PC-3 (cell line): ENCODE data around the gene MLLT11. TPM values are rescaled to one million over a fixed set of nuclear protein-coding genes. Genes with fewer than 3 reads are reported as not detected.

Experiments
- ATAC-seq: fragments of 200-7000 bp; cut with Tn5 transposase; 2 replicates; pipeline ENCODE4 v1.9.1; 2020; ENCODE audit warnings: mild to moderate bottlenecking, moderate library complexity
- BruUV-seq: library from RNA; stranded (reverse); fragments of 400-500 nt; replicated peaks from 2 replicates; lab custom pipeline; 2021; lab: Mats Ljungman, UMichigan
- CTCF ChIA-PET: fragments of 300-600 bp; sonication (Branson Sonifier 250); formaldehyde crosslinking; loops from one replicate; lab custom pipeline; 2022; ENCODE audit warnings: antibody characterized with exemption; lab: Charles Lee
- POLR2A ChIA-PET: fragments of 300-600 bp; sonication (Branson Sonifier 250); formaldehyde crosslinking; loops from one replicate; lab custom pipeline; 2022; ENCODE audit warnings: antibody characterized with exemption; ENCODE audit not compliant: unreplicated experiment; lab: Charles Lee
- DNase-seq: peaks from one replicate; pipeline ENCODE4 v3.0.0-alpha.2; 2015
- H2AFZ ChIP-seq: fragments of 300-600 bp; sonication (generic); 2 replicates; pipeline ENCODE4 v1.6.0; 2016; ENCODE audit warnings: antibody characterized with exemption, low read length
- H3F3A ChIP-seq: fragments of 300-600 bp; sonication (generic); one replicate; pipeline ENCODE4 v1.6.0; 2017; ENCODE audit warnings: antibody characterized with exemption, low read length, control low read depth, mild to moderate bottlenecking; ENCODE audit not compliant: unreplicated experiment
- H3K27ac ChIP-seq: fragments of 300-600 bp; sonication (generic); 2 replicates; pipeline ENCODE4 v1.5.1; 2016; ENCODE audit warnings: mild to moderate bottlenecking, low read length
- H3K27me3 ChIP-seq: fragments of 300-600 bp; sonication (generic); 2 replicates; pipeline ENCODE4 v1.6.1; 2016; ENCODE audit warnings: low read length, mixed read lengths
- H3K36me3 ChIP-seq: fragments of 300-600 bp; sonication (generic); 2 replicates; pipeline ENCODE4 v1.6.1; 2016; ENCODE audit warnings: low read depth, mixed run types, low read length, mixed read lengths
- H3K4me1 ChIP-seq: fragments of 300-600 bp; sonication (generic); 2 replicates; pipeline ENCODE4 v1.5.1; 2016; ENCODE audit warnings: low read length; ENCODE audit not compliant: insufficient read depth
- H3K4me2 ChIP-seq: fragments of 300-600 bp; sonication (generic); 2 replicates; pipeline ENCODE4 v1.6.0; 2016; ENCODE audit warnings: low read length
- H3K4me3 ChIP-seq: fragments of 300-600 bp; sonication (generic); 2 replicates; pipeline ENCODE4 v1.5.1; 2016; ENCODE audit warnings: mild to moderate bottlenecking, low read length, mixed read lengths
- H3K79me2 ChIP-seq: fragments of 300-600 bp; sonication (generic); 2 replicates; pipeline ENCODE4 v1.6.1; 2017; ENCODE audit warnings: low read length, mixed read lengths
- H3K9ac ChIP-seq: fragments of 300-600 bp; sonication (generic); 2 replicates; pipeline ENCODE4 v1.6.0; 2016; ENCODE audit warnings: mild to moderate bottlenecking, low read length
- H3K9me2 ChIP-seq: fragments of 300-600 bp; sonication (generic); replicated peaks from 2 replicates; pipeline ENCODE4 v1.6.1; 2016; ENCODE audit warnings: mixed run types, low read length, mixed read lengths
- H3K9me3 ChIP-seq: fragments of 300-600 bp; sonication (generic); 2 replicates; pipeline ENCODE4 v1.6.1; 2016; ENCODE audit warnings: low read length, mixed read lengths
- H4K20me1 ChIP-seq: fragments of 300-600 bp; sonication (generic); 2 replicates; pipeline ENCODE4 v1.6.1; 2016; ENCODE audit warnings: low read length, mixed read lengths
- EZH2 ChIP-seq: fragments of 300-600 bp; sonication (generic); IDR thresholded peaks from one replicate; pipeline ENCODE4 v1.6.1; 2017; ENCODE audit warnings: antibody characterized with exemption, mild to moderate bottlenecking, low read length; ENCODE audit not compliant: unreplicated experiment
- EZH2phosphoT487 ChIP-seq: fragments of 300-600 bp; sonication (generic); IDR thresholded peaks from 2 replicates; pipeline ENCODE4 v1.6.1; 2018; ENCODE audit warnings: mild to moderate bottlenecking, antibody characterized with exemption, low read length, borderline replicate concordance
- intact Hi-C: fragments of 100-400 bp; cut with micrococcal nuclease; formaldehyde crosslinking; loops from 2 replicates; pipeline ENCODE4 v1.9.0; 2023
- total RNA-seq: library from RNA; depleted of rRNA; stranded (reverse); fragments of >200 nt; gene quantifications from 2 replicates; pipeline ENCODE4 v1.2.3, GENCODE V29; 2014
- TF ChIP-seq, protein P1 (sequence below): fragments of 300-600 bp; sonication (generic); conservative IDR thresholded peaks from 2 replicates; pipeline ENCODE4 v1.5.1; 2017; ENCODE audit warnings: antibody characterized with exemption, low read depth, mild to moderate bottlenecking, low read length

Gene MLLT11
- total RNA-seq, 1 experiment from 2014 or later = 14.1 TPM

DNA sequence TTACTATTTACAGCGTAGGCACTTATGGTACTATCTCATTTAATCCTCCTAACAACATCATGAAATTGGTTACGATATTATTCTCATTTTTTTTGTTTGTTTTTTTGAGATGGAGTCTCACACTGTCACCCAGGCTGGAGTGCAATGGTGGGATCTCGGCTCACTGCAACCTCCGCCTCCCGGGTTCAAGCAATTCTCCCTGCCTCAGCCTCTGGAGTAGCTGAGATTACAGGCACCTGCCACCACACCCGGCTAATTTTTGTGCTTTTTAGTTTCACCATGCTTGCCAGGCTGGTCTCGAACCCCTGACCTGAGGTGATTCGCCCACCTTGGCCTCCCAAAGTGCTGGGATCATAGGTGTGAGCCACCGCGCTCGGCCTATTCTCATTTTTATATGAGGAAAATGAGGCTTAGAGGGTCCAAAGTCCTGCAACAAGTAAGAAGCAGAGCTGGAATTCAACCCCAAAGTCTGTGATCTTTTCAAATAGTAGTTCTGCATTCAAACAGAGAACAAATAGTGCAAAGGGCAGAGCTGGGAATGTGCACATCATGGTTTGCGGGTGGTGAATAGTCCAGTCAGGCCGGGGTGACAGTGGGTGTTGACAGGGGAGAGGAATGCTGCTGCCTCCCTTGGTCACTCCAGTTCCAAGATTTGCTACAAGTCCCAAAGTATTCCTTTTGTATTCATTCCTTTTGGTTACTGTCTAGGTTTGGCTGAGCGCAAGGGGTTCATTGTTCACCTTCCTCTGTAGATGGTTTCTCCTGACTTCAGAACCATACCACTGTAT, 47.3 kb upstream of the MLLT11 start:
- H3K79me2 ChIP-seq = peaks cover 32% of the 10 kb centered on the region
- H2AFZ ChIP-seq = no peak overlapping the region
- peaks cover 17% of the 10 kb centered on the region for H3K4me1 ChIP-seq
- H3K36me3 ChIP-seq = no peaks in the 10 kb centered on the region; the same call in 1 of the 2 replicates
- H3K27ac ChIP-seq = no peak overlapping the region
- no peak overlapping the region for H3K4me2 ChIP-seq
- TF ChIP-seq, protein P1, sequence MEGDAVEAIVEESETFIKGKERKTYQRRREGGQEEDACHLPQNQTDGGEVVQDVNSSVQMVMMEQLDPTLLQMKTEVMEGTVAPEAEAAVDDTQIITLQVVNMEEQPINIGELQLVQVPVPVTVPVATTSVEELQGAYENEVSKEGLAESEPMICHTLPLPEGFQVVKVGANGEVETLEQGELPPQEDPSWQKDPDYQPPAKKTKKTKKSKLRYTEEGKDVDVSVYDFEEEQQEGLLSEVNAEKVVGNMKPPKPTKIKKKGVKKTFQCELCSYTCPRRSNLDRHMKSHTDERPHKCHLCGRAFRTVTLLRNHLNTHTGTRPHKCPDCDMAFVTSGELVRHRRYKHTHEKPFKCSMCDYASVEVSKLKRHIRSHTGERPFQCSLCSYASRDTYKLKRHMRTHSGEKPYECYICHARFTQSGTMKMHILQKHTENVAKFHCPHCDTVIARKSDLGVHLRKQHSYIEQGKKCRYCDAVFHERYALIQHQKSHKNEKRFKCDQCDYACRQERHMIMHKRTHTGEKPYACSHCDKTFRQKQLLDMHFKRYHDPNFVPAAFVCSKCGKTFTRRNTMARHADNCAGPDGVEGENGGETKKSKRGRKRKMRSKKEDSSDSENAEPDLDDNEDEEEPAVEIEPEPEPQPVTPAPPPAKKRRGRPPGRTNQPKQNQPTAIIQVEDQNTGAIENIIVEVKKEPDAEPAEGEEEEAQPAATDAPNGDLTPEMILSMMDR = no peak
- TF ChIP-seq EZH2 (no peak), EZH2phosphoT487 (no peak)
- no peaks in the 10 kb centered on the region for H3K27me3 ChIP-seq
- no peaks in the 10 kb centered on the region for H3F3A ChIP-seq
- no peaks in the 10 kb centered on the region for H3K9me2 ChIP-seq
- no peak overlapping the region for H3K4me3 ChIP-seq
- intact Hi-C loops = no loop called here
- POLR2A ChIA-PET = interaction anchor here (0.6 kb wide), 1 partner anchor 11 kb away, joined by 4 read pairs; no protein-coding TSS in a partner anchor
- ATAC-seq (no peak), DNase-seq (no peak)
- H3K9ac ChIP-seq = no peak overlapping the region
- H4K20me1 ChIP-seq = no peaks in the 10 kb centered on the region
- H3K9me3 ChIP-seq = no peaks in the 10 kb centered on the region
- BruUV-seq = no TSS peak
- CTCF ChIA-PET = no interaction called here

DNA sequence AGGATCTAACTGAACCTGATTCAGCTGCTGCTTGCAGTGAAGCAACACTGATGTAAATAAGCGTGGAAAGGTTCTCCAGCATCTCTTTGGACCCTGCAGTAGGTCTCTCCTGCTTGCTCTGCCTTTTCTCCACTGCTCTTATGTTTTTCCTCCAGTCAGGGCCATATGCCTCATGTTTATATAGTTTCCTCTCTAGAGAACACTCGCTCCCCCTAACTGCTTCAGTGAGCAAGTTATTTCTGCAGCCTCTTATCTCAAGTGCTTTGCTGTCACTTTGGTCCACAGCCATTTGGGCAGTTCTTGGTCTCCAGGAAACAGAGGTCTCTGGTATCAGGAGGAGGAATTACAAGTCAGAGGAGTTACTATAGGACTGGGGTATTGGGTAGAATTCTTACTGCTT, 46.7 kb upstream of the MLLT11 start:
- no TSS peak for BruUV-seq
- CTCF ChIA-PET = no interaction called here

More for the DNA sequence above, 46.7 kb upstream of the MLLT11 start:
- Histone ChIP-seq H3K27me3 (no peaks in the 10 kb centered on the region), H3F3A (no peaks in the 10 kb centered on the region), H3K4me1 (peaks cover 15% of the 10 kb centered on the region), H2AFZ (no peak overlapping the region), H3K36me3 (no peaks in the 10 kb centered on the region; the same call in 1 of the 2 replicates), H3K4me2 (no peak overlapping the region), H4K20me1 (no peaks in the 10 kb centered on the region), H3K4me3 (no peak overlapping the region), H3K9me2 (no peaks in the 10 kb centered on the region), H3K9me3 (no peaks in the 10 kb centered on the region), H3K9ac (no peak overlapping the region), H3K79me2 (peaks cover 30% of the 10 kb centered on the region), H3K27ac (no peak overlapping the region)
- POLR2A ChIA-PET = interaction anchor here (0.6 kb wide), 1 partner anchor 12 kb away, joined by 4 read pairs; no protein-coding TSS in a partner anchor
- intact Hi-C loops = no loop called here
- no peak for ATAC-seq
- no peak for TF ChIP-seq EZH2phosphoT487
- TF ChIP-seq EZH2 = no peak
- TF ChIP-seq, protein P1 = no peak
- DNase-seq = no peak
